ENCODE data around the gene RACK1.
A peak's percentile ranks its signal among the peaks of the same experiment; 100 is the strongest.
"Not testable (repeated sequence)": the region's sequence is repeated elsewhere in the genome, so short reads cannot be mapped to it uniquely, and the experiment has no call there.

Gene RACK1

GRCh38 chr5:181243564-181244343 lies at the start of gene RACK1:
Gene RACK1, minus strand, starts transcription at chr5:181243906. Its CDS starts 106 bp downstream, at chr5:181243800.
- DNase-seq (ENCODE audit: low spot score), result peak; percentile 95

- not testable (repeated sequence) for DNase-seq (ENCODE audit: low spot score)
Observed at GRCh38 chr5:181287331-181287730, 43.6 kb upstream of the RACK1 start.

DNA sequence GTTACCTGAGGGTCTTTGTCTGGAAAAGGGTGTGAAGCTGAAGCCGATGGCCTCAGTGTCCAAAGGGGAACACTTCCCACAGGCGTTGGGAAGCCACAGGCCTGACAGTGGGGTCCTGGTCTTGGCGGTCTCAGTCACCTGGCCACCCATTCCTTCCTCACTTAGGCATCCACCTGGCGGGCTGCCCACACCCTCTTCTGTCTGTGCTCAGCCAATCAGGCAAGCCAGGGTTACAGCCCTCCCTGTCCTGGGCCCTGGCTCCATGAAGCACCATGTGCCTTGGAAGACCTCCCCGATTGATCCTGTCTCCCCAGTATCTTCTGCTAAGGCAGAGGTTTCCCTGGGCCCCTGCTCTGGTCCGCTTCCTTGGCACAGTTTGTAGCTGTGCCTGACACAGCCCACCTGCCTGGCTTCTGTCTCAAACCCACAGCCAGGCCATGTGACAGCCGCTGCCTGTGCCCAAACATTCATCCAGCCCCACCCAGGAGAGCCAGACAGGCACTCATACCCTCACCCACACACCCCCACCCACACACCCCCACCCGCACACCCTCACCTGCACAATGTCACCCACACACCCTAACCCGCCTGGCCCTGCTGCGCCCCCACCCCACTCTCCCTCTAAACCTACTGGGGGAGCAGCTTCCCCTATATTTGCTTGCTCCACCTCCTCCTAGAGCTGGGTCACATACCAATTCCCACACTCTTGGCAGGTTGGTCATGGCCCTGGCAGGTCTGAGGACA lies 42.4 kb upstream of the RACK1 start:
- DNase-seq (ENCODE audit: low spot score), result not testable (repeated sequence)

DNA sequence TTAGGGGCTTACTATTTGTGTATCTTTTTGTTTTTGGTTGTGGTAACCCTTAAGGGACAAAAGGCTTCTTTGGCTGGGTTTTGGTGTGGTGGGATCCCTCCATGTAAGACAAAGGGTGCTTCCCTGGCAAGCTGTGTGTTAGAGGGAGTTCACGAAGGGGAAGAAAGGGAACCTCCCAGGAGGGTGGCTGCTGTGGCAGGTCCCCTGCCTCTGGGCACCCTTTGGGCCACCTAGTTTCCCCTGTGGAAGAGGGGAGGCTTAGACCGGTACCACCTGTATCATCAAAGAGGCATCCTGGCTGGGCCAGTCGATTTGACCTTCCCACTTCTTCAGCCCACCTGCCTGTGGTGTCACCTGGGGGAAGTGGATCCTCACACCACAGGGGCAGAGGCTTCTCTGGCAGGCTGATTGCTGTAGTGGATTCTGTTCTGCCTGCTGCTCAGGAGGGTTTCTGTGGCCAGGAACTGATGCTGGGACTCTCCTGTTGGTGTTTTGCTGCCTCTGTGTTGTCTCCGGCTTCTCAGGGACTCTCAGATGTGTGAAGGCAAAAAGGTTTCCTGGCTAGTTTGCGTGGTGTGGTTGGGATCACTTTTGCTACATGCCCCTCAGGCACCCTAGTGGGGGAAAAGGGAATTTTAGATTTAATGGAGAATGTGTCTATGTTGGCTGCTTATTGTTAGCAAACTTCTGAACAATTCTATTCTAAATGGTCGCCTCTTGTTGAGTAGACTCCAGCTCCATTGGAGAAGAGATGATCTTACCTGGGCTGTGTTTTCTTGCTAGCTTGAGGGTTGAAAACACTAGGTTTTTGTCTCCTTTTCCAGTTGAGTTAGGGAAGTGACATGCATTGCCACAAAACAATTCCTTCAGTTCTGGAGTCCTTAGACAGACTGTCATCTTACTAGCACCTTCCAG lies 40.4 kb upstream of the RACK1 start:
- DNase-seq (ENCODE audit: low spot score), result not testable (repeated sequence)

GRCh38 chr5:181283347-181283746 lies 39.6 kb upstream of the RACK1 start:
- DNase-seq (ENCODE audit: low spot score), result no peak

- DNase-seq (ENCODE audit: low spot score), result no peak
Observed at GRCh38 chr5:181282874-181283273, 39.2 kb upstream of the RACK1 start.

DNA sequence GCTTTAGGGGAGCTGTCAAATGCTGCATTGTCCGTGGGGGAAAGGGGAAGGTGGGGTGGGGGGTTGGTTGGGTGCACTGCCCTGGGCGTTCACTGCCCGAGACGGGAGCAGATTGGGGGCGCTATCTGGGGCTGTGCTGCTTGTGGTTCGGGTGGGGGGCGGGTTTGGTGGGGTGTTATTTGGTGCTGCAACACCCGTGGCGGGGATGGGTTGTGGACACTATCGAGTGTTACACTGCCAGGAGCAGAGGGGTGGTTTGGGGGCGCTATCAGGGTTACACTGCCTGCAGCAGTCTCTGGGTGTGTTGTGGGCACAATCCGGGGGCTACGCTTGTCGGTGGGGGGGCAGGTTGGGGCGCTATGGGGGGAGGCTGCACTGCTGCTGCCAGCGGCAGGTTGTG lies 38.7 kb upstream of the RACK1 start:
- DNase-seq (ENCODE audit: low spot score), result not testable (repeated sequence)

- DNase-seq (ENCODE audit: low spot score), result no peak
Observed at GRCh38 chr5:181281984-181282316, 38.2 kb upstream of the RACK1 start.

DNA sequence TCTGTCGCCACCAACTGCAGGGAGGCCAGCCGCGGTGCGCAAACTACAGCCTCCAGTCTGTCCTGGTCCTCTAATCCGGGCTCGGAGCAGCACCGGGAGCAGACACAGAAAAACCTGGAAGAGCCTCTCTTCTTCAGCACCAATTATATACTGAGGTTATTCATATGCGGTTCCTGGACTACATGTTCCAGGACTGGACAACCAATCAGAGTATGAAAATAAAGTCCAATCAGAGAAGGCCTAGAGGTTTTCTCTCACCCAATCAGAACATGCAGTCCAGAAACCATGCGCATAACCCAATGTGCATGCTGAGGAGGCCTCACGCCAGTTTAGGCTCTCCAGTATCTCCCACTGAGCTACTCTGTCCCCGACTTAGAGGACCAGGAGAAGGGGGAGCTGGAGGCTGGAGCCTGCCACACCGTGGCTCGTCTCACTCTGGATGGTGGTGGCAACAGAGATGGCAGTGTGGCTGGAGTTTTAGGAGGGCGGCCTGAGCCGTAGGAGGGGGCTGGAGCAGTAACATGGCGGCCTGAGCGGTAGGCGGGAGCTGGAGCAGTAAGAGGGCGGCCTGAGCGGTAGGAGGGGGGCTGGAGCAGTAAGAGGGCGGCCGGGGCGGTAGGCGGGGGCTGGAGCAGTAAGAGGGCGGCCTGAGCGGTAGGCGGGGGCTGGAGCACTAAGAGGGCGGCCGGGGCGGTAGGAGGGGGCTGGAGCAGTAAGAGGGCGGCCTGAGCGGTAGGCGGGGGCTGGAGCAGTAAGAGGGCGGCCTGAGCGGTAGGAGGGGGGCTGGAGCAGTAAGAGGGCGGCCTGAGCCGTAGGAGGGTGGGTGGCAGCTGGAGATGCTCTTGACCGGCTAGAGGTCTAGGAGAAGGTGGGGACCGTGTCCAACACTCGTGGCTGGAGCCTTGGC lies 37.6 kb upstream of the RACK1 start:
- DNase-seq (ENCODE audit: low spot score), result no peak

GRCh38 chr5:181280251-181280762 lies 36.6 kb upstream of the RACK1 start:
- no peak for DNase-seq (ENCODE audit: low spot score)

- not testable (repeated sequence) for DNase-seq (ENCODE audit: low spot score)
Observed at GRCh38 chr5:181273433-181273744, 29.7 kb upstream of the RACK1 start.

GRCh38 chr5:181271081-181271480 lies 27.4 kb upstream of the RACK1 start:
- no peak for DNase-seq (ENCODE audit: low spot score)

DNA sequence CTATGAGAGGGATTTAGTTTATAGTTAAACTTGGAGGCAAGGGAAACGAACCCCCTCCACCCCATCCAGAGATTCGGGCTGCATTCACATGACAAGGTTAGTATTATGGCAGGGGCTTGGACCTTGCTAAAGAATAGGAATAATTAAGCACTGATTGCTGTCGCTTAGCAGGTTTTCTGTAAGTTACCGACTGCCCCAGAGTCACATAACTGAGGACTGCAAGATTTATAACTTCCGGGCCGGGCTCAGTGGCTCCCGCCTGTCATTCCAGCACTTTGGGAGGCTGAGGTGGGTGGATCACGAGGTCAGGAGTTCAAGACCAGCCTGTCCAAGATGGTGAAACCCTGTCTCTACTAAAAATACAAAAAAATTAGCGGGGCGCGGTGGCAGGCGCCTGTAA lies 24.2 kb upstream of the RACK1 start:
- not testable (repeated sequence) for DNase-seq (ENCODE audit: low spot score)

- not testable (repeated sequence) for DNase-seq (ENCODE audit: low spot score)
Observed at GRCh38 chr5:181267291-181267904, 23.7 kb upstream of the RACK1 start.

DNA sequence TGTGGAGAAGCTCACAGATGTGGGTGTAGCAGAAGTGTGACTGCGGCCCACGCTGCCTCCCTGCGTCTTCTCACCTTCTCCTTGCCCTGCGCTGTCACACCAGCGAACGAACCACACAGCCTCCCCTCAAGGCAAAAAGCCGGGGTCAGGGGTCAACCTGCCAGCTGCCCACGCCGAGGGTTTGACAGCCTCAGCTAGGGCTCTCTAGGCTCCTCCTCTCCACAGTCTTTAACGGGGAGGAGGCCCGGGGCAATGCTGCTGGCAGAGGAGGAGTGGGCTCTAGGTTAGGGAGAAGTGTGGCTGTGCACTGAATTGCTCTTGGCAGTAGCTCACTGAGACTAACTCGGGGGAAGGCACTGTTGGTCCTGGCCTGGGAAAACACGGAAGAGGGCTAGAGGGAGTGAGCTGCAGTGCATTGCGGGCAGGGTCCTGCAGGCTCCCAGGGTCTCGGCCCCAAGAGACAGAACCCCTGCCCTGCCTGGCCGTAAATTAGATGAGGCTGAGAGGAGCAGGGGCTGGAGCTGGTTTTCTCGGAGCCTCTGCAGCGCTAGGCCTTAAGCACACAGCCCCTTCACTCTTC lies 21.5 kb upstream of the RACK1 start:
- DNase-seq (ENCODE audit: low spot score), result no peak

DNA sequence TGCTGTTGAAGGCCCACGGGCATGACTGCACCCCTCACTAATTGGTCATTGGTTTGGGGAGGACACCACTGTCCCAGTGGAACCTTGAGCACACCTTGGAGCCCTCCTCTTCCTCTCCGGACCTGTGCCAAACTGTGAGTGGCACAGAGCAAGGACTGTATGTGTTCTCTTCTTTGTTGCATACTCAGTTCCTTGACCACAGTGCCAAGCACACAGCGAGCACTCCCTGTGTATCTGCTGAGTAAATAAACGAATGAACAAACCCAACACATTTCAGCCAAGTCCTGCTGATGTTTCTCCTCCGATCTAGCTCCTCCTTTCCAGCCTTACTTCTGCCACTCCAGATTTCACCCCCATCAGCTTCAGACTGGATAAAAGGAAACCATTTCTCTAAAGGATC lies 19.9 kb upstream of the RACK1 start:
- no peak for DNase-seq (ENCODE audit: low spot score)

DNA sequence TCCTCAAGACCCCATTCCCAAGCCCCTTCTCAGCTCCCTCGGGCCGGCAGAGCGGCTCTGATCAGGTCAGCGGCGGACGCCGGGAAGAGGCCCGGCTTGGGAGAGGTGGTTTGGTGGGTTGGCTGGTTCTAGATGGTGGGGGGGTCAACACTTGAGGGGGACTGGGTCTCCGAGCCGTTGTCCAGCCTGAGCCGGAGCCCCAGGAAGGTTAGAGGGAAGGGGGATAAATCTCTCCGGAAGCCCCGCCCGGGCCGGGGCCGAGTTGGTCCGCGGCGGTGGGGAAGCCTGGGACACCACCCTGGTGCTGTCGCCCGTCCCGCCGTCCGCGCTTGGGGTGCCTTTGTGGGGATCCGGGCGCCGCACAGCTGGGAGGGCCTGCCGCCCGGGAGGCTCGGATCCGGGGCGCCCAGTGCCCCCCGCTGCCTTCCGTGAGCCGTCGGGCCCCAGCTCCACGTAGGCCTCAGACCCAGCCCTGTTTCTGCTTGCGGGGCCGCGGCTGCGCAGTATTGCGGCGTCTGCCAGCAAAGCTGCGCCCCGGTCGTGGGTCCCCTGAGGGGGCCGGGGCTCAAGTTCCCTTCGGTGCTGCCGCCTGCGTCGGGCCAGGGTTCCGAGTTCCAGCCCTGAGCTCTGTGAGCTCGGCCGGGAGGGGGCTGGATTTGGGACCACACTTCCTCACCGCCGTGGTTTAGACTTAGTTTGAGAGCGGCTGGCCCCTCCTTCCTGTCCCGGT lies 17.8 kb upstream of the RACK1 start:
- peak; percentile 81 for DNase-seq (ENCODE audit: low spot score)

DNA sequence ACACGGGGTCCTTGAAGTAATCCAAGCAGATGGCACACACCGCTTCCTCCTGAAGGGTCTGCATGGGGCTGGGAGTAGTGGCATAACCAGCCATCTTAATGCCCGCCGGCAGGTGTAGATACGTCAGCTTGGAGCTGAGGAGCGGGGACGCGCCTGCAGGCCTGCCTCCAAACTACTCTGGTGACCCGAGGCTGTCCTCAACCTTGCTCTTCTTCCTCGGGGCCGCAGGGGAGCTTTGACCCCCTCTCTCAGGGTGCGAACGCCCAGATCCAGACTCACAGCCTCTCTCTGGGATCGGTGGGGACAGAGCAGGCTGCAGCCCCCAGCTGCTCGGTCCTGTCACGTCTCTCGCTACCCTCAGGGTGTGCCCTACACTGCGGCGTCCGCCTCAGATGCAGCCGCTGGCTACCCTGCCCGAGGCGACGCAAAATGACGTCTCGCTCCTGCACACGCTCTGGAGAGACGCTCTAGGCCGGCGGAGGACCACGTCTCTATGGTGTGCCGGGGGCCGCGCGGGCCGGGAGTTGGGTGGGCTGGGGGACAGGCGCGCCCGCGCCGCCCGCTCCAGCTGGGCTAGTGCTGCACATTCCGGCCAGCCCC lies 17.1 kb upstream of the RACK1 start, which contains the start of gene TRIM52:
Gene TRIM52 (minus strand): TSS at position 424 of the 600 bp plus-strand sequence. CDS start 330 bp downstream, at position 94.
- DNase-seq (ENCODE audit: low spot score), result peak; percentile 96
